NCI-H82 treated with DMSO at 0.1 percent for 48 hours (cell line): Measurements from ENCODE around the gene SDC4.

Experiments used
- DNase-seq: peaks from one replicate; lab custom pipeline; 2025; ENCODE audit not compliant: unreplicated experiment; lab: John Stamatoyannopoulos, UW

Gene SDC4

GRCh38 chr20:45347936-45348778 lies at the start of gene SDC4:
Gene SDC4, minus strand, starts transcription at chr20:45348424. Its CDS starts 40 bp downstream, at chr20:45348384.
- peak; percentile 23 for DNase-seq

- no peak for DNase-seq
Measured at GRCh38 chr20:45395114-45395415, 46.8 kb upstream of the SDC4 start.

- DNase-seq: no peak
Measured at GRCh38 chr20:45394221-45395113, 46.2 kb upstream of the SDC4 start.

GRCh38 chr20:45392733-45393132 lies 44.5 kb upstream of the SDC4 start:
- DNase-seq: no peak

GRCh38 chr20:45391559-45391958 lies 43.3 kb upstream of the SDC4 start:
- no peak for DNase-seq

- DNase-seq: no peak
Measured at GRCh38 chr20:45390931-45391330, 42.7 kb upstream of the SDC4 start.

GRCh38 chr20:45387274-45387673 lies 39.0 kb upstream of the SDC4 start:
- DNase-seq: no peak

- peak; percentile 23 for DNase-seq
Measured at GRCh38 chr20:45378191-45378590, 30.0 kb upstream of the SDC4 start, which contains the start of gene TP53TG5. Gene TP53TG5, minus strand, starts transcription at chr20:45378325. Its CDS starts 89 bp downstream, at chr20:45378236.

GRCh38 chr20:45377269-45377668 lies 29.0 kb upstream of the SDC4 start:
- DNase-seq: no peak

GRCh38 chr20:45374966-45375365 lies 26.7 kb upstream of the SDC4 start:
- no peak for DNase-seq

GRCh38 chr20:45374101-45374467 lies 25.9 kb upstream of the SDC4 start:
- no peak for DNase-seq

GRCh38 chr20:45373353-45374100 lies 25.3 kb upstream of the SDC4 start:
- DNase-seq: peak; percentile 74

GRCh38 chr20:45372646-45373352 lies 24.6 kb upstream of the SDC4 start:
- DNase-seq: no peak

GRCh38 chr20:45372241-45372640 lies 24.0 kb upstream of the SDC4 start:
- DNase-seq: no peak

- no peak for DNase-seq
Measured at GRCh38 chr20:45370571-45371160, 22.4 kb upstream of the SDC4 start.

- no peak for DNase-seq
Measured at GRCh38 chr20:45368221-45368980, 20.2 kb upstream of the SDC4 start.

GRCh38 chr20:45367126-45367525 lies 18.9 kb upstream of the SDC4 start:
- no peak for DNase-seq

- no peak for DNase-seq
Measured at GRCh38 chr20:45366631-45367030, 18.4 kb upstream of the SDC4 start.

GRCh38 chr20:45366192-45366591 lies 18.0 kb upstream of the SDC4 start:
- DNase-seq: no peak
